Adrenal gland (tissue), 5 donors: ENCODE results near the gene PTCH1.

Experiments
- POLR2A ChIP-seq, 2 donors: fragments of 450-650 bp; IDR thresholded peaks; one replicate each; pipeline ENCODE4 v1.6.1; 2017; ENCODE audit warnings: antibody characterized with exemption in 2 of 2, mild to moderate bottlenecking in 2 of 2, moderate library complexity in 1 of 2
- TF ChIP-seq, protein P1 (sequence below), 6 experiments: fragments of 450-650 bp in 4 of 6; fragments of 200-600 bp in 2 of 6; sonication (generic) in 1 of 6; IDR thresholded peaks; 1 replicate in 5 of 6; 2 replicates in 1 of 6; pipeline versions ENCODE4 v1.5.1 to v1.8.0; 2016 to 2021; ENCODE audit warnings: antibody characterized with exemption in 6 of 6, mild to moderate bottlenecking in 2 of 6, moderate library complexity in 1 of 6
- donor health status: DM: no; HTN: no; CAD: no.

DNA sequence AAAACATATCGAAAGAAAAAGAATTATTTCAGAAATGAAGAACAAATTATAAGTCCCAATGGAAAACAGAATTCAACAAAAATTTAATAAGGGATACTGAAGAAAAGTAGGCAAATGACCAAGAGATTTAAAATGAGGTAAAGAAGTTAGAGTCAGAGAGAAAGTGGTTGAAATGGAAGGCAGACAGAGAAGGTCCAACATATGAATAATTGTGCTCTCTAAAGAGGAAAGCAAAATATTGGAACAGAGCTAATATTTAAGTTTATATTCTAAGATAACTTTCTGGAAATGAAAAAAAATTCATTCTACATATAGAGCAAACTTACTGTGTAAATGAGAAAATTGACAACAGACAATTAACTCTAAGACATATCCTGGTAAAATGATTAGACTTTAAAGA, 94.1 kb downstream of the PTCH1 start:
- TF ChIP-seq, protein P1, sequence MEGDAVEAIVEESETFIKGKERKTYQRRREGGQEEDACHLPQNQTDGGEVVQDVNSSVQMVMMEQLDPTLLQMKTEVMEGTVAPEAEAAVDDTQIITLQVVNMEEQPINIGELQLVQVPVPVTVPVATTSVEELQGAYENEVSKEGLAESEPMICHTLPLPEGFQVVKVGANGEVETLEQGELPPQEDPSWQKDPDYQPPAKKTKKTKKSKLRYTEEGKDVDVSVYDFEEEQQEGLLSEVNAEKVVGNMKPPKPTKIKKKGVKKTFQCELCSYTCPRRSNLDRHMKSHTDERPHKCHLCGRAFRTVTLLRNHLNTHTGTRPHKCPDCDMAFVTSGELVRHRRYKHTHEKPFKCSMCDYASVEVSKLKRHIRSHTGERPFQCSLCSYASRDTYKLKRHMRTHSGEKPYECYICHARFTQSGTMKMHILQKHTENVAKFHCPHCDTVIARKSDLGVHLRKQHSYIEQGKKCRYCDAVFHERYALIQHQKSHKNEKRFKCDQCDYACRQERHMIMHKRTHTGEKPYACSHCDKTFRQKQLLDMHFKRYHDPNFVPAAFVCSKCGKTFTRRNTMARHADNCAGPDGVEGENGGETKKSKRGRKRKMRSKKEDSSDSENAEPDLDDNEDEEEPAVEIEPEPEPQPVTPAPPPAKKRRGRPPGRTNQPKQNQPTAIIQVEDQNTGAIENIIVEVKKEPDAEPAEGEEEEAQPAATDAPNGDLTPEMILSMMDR (IDR thresholded peaks at IDR 0.05) = no peak
- TF ChIP-seq POLR2A (IDR thresholded peaks at IDR 0.05) = no peak
